Measurements from ENCODE around the gene TAF4. TPM values are rescaled to one million over a fixed set of nuclear protein-coding genes. Genes with fewer than 3 reads are reported as not detected.

TAF4 gene
- total RNA-seq, 1 donor from 2014 or later: 28.1 TPM

- peaks cover 24% of the 10 kb centered on the region for H3K9me3 Mint-ChIP-seq
- H3K27ac Mint-ChIP-seq: no peak overlapping the region
- H3K36me3 Mint-ChIP-seq: peaks cover 2% of the 10 kb centered on the region
- H3K4me3 Mint-ChIP-seq: no peak overlapping the region
- H3K27me3 Mint-ChIP-seq (ENCODE audit: low read depth): peaks cover 14% of the 10 kb centered on the region
- H3K4me1 Mint-ChIP-seq: peaks cover 4% of the 10 kb centered on the region
- DNase-seq (ENCODE audit: low spot score in 2 of 2, unreplicated experiment in 2 of 2): no peak
- TF ChIP-seq, protein P1, sequence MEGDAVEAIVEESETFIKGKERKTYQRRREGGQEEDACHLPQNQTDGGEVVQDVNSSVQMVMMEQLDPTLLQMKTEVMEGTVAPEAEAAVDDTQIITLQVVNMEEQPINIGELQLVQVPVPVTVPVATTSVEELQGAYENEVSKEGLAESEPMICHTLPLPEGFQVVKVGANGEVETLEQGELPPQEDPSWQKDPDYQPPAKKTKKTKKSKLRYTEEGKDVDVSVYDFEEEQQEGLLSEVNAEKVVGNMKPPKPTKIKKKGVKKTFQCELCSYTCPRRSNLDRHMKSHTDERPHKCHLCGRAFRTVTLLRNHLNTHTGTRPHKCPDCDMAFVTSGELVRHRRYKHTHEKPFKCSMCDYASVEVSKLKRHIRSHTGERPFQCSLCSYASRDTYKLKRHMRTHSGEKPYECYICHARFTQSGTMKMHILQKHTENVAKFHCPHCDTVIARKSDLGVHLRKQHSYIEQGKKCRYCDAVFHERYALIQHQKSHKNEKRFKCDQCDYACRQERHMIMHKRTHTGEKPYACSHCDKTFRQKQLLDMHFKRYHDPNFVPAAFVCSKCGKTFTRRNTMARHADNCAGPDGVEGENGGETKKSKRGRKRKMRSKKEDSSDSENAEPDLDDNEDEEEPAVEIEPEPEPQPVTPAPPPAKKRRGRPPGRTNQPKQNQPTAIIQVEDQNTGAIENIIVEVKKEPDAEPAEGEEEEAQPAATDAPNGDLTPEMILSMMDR (IDR thresholded peaks at IDR 0.05; ENCODE audit: unreplicated experiment): no peak
These were observed 39.2 kb upstream of the TAF4 start for GRCh38 chr20:62104791-62105345.

GRCh38 chr20:62104234-62104789 is 38.6 kb upstream of the TAF4 start:
- Mint-ChIP-seq H3K4me1 (peaks cover 4% of the 10 kb centered on the region), H3K27me3 (ENCODE audit: low read depth) (peaks cover 17% of the 10 kb centered on the region), H3K36me3 (peaks cover 1% of the 10 kb centered on the region), H3K27ac (no peak overlapping the region), H3K9me3 (peaks cover 22% of the 10 kb centered on the region), H3K4me3 (no peak overlapping the region)
- TF ChIP-seq, protein P1 (IDR thresholded peaks at IDR 0.05; ENCODE audit: unreplicated experiment): no peak
- no peak for DNase-seq (ENCODE audit: low spot score in 2 of 2, unreplicated experiment in 2 of 2)

DNA sequence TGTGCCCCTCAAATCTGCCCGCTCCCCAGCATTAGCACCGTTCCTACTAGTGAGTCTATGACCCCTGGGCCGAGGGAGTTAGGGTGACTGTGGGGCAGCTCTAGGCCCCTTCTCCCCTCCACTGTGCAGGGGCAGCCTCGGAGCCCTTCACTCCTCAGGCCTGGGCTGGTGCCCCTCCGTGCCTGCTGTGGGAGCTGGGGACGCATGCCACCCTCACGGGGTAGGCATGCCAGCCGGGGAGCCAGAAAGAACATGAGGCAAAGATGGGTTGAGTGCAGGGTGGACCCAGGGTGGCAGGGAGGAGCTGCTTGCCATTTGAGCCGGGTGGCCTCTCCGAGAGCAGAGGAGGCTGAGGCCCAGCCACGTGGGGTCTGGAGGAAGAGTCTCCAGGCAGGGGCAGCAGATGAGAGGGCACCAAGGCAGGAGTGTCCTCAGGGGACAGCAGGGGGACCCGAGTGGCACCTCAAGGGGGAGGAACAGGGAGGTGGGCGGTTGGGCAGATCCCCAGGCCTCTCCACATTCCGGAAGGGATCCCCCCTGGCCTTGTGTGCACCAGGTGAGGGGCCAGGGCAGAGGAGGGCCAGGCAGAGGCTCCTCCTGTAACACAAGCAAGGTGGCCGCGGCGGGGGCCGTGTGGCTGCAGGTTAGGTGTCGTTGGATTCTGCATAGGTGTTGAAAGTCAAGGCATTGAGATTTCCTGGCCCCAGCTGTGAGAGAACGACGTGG is 38.0 kb upstream of the TAF4 start:
- TF ChIP-seq, protein P1 (IDR thresholded peaks at IDR 0.05; ENCODE audit: unreplicated experiment): no peak
- Mint-ChIP-seq H3K4me1 (peaks cover 4% of the 10 kb centered on the region), H3K27ac (no peak overlapping the region), H3K4me3 (no peak overlapping the region), H3K36me3 (no peaks in the 10 kb centered on the region), H3K27me3 (ENCODE audit: low read depth) (peaks cover 17% of the 10 kb centered on the region), H3K9me3 (peaks cover 15% of the 10 kb centered on the region)
- DNase-seq (ENCODE audit: low spot score in 2 of 2, unreplicated experiment in 2 of 2): no peak

GRCh38 chr20:62101078-62101477 is 35.4 kb upstream of the TAF4 start:
- no peak for DNase-seq (ENCODE audit: low spot score in 2 of 2, unreplicated experiment in 2 of 2)
- peaks cover 9% of the 10 kb centered on the region for H3K9me3 Mint-ChIP-seq
- no peak overlapping the region for H3K4me3 Mint-ChIP-seq
- H3K27ac Mint-ChIP-seq: no peak overlapping the region
- TF ChIP-seq, protein P1 (IDR thresholded peaks at IDR 0.05; ENCODE audit: unreplicated experiment): no peak
- H3K27me3 Mint-ChIP-seq (ENCODE audit: low read depth): peaks cover 17% of the 10 kb centered on the region
- no peaks in the 10 kb centered on the region for H3K36me3 Mint-ChIP-seq
- H3K4me1 Mint-ChIP-seq: peaks cover 4% of the 10 kb centered on the region

- Mint-ChIP-seq H3K4me3 (no peak overlapping the region), H3K27ac (no peak overlapping the region), H3K27me3 (ENCODE audit: low read depth) (peaks cover 14% of the 10 kb centered on the region), H3K4me1 (no peaks in the 10 kb centered on the region), H3K9me3 (peaks cover 4% of the 10 kb centered on the region), H3K36me3 (no peaks in the 10 kb centered on the region)
- TF ChIP-seq, protein P1 (IDR thresholded peaks at IDR 0.05; ENCODE audit: unreplicated experiment): no peak
- no peak for DNase-seq (ENCODE audit: low spot score in 2 of 2, unreplicated experiment in 2 of 2)
These were observed 32.3 kb upstream of the TAF4 start for GRCh38 chr20:62097881-62098407.
